Left renal pelvis (tissue), 4 donors: Measurements from ENCODE around the gene ARSB. TPM values are rescaled to one million over a fixed set of nuclear protein-coding genes. Genes with fewer than 3 reads are reported as not detected.
"Not testable (repeated sequence)": the region's sequence is repeated elsewhere in the genome, so short reads cannot be mapped to it uniquely, and the experiment has no call there.

Source experiments
- DNase-seq, 4 donors: peaks; one replicate each; pipeline ENCODE4 v3.0.0-alpha.2; 2013; ENCODE audit warnings: low read depth in 4 of 4, low spot score in 3 of 4
- polyA plus RNA-seq, 4 donors: library from polyadenylated mRNA; unstranded; fragments of 120-200 nt; gene quantifications; one replicate each; pipeline ENCODE4 v1.2.1, GENCODE V29; 2013; ENCODE audit not compliant: insufficient read length in 4 of 4

The ARSB gene
- polyA plus RNA-seq, 4 donors, result 16.3 to 22.8 (median 20.1) TPM

DNA sequence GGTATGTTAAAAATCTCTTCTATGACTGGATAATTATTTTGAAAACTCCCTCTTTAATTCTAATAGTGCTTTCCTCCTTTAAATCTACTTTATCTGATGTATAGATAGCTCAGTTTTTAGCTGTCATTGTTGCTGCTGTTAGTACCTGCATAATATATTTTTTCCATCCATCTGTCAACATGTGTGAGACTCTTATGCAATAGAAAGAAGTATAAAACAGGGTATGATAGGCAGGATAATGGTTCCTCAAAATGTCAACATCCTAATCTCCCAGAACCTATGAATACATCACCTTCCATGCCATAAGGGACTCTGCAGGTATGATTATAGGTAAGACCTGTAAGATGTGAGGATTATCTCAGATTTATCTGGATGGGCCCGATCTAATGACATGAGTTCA lies 199.7 kb downstream of the ARSB start:
- DNase-seq, result no peak

DNA sequence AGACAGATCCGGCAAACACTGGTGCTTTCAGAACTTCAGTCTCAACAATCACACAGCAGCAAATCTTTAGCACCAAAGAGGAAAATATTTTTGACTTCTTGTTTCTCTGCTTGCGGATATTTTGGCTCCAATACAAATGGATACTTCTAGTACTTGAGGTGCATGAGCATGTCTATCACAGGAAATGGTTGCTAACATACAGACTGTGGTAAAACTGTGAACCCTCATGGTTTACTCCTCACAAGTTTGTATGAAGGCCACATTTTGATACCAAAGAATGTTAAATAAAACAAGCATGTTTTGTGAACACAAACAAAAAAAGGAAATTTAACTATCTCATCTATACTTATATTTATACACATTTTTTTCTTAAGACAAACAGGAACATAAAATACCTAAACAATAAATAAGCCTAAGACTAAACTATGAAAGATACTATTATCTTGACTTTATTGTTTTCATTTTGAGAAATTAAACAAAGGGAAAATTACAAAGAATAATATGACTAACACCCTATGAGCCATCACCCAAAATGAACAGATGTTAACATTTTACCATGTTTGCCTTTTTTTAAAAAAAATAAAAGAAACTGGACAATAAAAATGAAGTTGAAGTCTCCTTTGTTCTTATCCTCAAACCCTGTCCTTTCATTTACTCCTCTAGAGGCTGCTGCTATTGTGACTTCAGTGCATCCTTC lies 201.5 kb downstream of the ARSB start:
- DNase-seq, result no peak

DNA sequence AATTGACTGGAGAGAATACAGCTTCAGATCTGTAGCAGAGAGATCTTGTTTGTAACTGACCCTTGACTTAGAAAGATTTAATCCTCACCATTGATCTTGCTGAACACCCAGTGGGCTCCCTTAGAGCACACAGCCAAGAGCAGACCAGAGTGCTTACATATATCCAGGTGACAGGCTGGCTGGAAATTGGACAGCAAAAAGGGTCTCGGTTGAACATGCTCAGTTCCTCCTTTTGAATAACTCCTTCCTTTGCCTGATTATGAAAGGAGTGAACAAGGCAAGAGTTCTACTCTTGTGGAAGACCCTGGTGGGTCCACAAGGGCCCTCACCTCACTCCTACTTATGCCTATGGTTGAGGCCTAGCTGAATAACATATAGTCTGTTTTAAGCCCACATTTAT lies 202.4 kb downstream of the ARSB start:
- DNase-seq, result no peak

DNA sequence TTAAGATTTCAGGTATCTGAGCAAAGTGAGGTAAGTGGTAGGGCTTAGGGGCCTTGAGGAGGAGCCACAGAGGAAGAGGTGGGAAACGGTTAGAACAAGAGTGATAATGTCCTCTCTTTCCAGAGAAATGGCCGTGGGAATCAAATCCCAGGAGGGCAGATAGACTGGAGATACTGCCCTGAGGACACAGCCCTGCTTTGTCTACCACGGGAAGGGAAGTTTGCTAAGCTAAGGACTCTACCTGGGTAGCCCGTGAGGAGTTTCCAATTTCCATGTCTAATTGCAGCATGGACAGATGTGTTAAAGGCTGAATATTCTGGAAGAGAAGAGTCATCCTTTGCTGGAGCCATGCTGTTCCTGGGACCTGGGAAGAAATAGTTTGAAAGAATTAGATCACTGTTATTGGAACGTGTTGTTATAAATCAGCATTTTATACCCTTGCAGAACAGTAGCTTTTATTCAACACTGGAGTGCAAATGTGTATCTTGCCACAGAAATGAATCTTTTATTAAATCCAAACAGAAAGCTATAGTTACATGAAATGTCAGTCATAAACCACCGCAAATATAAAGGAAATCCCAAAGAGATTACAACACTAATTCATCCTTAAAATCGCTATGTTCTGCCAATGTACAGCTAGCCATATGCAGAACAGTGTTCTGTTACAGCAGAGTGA lies 203.4 kb downstream of the ARSB start:
- no peak for DNase-seq

DNA sequence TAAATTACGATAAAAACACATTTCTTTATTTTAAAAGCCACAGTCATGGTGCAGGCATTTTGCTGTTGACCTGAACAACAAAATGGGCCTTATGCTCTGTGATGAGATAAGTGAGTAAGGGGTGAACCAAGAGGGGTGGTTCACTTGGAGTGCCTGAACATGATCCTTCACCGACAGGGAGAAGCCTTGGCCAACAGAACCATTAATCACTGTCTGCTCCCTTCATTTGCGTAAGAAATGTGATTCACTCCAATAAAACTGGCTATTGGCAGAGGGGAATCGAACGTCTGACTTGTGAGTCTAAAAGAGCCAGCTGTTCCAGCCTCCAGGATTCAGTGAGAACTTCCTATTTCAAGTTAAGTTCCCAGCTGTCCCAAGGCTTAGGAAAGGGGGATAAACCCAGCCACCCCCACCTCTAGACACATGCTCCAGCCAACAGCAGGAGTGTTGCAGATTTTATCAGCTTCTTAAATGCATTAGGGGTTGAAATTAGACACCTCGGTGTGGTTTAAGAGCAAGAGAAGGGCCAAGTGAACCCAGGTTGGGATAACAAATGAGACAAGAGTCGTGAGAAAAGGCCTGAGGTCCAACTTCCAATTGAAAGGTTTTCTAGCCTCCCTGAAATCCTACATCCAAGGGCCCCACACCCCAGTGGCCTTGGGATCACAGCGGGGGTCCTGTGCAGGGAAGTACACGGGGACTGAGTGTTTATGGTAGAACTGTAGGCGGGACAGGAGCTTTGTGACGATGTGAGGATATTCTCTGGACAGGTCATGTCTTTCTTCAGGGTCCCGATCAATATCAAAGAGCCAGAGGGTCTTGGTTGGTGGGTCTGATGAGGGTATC lies 205.1 kb downstream of the ARSB start:
- no peak for DNase-seq

DNA sequence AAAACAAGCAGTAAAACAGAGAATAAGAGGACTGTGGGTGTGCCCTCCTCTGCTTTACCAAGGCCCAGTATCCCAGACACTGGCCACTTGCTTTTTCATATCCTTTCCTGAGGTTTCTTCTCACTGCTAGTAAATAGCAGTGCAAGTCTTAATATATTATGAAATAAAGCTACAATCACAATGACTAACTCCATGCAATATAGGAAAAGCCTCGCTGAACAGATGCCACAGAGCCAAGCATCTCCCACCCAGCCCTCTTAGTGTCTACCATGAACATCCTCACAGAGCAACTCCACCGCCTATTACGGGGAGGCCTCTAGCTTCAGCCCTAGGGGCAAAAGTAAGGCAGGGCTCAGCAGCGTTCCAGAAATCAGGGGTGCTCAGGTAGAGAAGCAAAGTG lies 205.8 kb downstream of the ARSB start:
- DNase-seq, result no peak

DNA sequence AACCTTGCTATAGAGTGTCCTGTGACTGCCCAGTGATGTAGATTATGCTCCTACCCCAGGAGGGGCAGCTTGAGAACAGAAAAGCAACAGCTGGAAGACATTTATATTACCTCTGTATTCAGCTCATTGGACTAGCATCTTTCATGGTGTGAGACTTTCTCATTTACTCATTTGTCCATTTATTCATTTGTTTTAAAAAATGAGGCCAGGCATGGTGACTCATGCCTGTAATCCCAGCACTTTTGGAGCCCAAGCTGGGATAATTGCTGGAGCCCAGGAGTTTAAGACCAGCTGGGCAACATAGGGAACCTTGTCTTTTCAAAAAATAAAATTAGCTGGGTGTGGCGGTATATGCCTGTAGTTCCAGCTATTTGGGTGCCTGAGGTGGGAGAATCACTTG lies 206.6 kb downstream of the ARSB start:
- no peak for DNase-seq

DNA sequence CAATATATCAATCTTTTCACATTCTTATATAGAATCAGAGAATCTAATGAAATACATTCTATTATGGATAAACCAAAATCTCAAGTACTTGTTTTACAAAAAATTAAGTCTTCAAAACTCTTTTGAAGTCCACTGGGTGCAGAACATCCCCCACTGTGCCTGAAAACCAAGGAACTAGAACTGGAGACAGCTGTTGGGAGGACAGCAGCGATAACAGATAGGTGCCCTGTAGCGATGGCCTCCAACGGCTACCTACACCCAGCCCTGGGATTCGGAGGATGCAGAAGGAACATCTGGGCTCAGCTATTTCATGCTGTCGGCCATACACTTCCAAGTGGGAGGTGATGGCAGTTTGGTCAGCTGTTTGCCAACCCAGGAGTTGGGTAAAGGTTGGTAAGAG lies 207.2 kb downstream of the ARSB start:
- DNase-seq, result no peak

DNA sequence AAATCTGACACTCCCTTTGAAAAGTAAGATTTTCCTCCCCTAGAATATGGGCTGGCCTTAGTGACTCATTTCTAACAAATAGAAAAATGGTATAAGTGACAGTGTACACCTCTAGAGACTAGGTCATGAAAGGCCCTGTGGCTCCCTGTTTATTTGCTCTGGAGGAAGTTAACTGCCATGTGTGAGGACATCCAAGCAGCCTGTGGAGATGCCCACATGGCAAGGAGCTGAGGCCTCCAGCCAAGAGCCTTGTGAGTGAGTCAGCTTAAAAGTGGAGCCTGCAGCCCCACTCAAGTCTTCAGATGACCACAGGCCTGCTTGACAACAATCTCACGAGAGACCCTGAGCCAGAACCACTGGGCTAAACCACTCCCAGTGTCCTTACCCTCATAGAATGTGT lies 208.5 kb downstream of the ARSB start:
- DNase-seq, result no peak

DNA sequence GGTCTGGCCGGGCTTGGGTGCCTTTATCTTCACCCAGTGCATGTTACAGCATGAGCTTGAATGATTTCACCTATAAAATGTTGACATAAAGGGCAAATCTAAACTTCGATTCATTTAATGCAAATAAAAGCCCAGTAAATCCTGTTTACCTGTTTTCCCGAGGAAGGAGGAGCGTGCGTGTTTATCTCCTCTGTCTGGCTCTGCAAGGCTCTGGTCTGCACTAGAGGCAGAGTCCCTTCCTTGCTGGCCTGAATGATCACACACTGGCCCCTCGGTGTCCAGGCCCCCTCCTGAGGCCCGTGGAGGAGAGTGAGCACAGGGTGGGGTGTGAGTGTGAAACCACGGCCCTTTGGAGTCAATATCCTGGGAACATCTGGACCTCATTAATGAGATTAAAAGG lies 211.5 kb downstream of the ARSB start:
- DNase-seq, result no peak

DNA sequence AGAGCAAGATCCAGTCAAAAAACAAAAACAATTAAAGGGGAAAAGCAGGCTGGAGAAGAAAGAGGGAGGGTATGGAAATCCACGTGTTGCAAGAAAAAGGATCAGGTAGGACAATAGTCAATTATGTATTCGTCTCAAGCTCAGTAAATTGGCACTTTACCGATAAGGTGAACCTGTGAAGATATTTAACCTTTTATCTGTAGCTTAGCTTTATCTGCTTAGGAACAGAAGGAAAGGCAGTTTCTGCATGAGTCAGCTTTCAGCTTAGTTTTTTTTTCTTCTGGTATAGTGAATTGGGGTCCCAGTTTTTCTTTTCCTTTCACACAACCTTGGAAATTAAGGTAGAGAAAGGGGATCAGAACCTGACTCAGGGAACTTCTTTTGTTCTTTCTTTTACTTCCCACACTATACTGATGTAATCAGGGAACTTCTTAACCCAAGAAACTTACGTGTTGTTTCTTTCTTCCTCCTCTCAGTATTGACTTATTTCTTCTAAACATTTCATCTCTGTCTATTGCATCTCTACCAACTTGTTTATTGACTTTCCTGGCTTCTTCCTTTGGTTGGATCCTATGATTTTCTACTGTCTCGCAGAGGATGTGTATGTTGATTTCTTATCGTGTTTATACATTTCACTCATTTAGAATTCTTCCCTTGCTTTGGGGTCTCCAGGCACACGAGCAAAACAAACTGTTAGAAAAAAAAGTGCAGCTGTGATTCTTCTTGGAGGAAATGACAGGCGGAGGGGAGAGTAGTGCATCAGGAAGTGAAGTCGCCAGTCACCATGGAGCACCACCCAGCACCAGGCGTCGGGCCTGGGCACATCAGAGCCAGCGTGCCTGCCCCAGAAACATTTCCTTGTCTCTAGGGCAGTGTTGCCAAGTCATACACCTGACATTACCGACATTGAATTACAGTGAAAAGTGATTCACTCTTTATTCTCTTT lies 213.6 kb downstream of the ARSB start:
- no peak for DNase-seq

DNA sequence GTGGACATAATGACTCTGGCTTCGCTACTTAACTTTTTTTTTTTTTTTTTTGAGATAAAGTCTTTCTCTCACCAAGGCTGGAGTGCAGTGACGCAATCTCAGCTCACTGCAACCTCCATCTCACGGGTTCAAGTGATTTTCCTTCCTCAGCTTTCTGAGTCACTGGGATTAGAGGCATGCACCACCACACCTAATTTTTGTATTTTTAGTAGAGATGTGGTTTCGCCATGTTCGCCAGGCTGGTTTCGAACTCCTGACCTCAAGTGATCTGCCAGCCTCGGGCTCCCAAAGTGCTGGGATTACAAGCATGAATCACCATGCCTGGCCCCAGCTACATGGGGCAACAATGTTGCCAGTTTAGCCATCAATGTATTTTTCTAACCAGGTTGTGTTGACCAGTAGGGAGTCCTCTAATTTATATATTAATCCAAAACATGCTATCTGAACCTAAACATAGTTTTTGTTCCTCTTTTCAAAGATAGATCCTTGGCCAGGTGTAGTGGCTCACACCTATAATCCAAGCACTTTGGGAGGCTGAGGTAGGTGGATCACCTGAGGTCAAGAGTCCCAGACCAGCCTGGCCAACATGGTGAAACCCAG lies 216.2 kb downstream of the ARSB start:
- no peak for DNase-seq

DNA sequence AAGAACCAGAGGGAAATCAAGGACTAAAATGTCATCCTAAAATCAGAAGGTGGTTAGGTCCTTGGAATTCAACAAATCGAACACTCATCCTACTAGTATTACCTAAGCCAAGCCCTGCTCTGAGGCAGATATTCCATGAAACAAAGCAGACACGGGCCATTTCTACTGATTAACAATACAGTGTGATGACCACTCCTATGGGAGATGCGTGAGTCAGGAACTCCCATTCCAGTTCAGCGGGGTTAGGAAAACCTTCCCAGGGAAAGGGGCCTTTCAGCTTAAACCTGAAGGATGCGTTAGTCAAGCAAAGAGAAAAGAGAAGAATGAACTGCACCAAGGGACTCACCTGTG lies 218.7 kb downstream of the ARSB start:
- DNase-seq, result no peak

DNA sequence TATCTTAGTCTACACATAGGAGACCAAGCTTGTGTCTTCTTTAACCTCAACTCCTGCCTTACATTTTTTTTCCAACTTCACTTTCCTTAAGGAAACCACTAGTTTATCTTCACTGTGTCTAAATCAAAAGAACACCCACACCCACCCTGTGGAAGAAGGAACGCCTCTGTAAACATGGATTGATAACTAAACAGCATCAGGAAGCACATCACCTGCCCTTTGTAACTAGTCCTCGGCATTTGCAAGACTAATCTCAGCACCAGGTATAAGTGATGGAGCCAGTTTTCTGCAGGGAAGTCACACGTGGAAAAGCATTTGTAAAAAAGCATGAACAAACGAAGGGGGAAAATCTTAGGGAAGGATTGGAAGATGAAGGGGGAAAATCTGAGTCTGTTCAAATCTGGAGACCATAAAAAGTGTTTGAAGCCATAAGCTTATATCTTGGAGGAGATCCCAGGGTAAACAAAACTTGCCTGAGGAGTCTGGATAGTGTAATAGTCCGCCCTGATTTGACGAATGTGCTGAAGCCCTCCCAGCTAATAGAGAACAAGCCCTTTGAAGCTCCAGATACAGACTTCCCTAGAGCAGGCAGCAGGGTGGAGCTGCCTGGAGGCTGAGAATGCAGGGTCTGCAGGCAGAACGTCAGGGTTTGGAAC lies 219.2 kb downstream of the ARSB start:
- DNase-seq, result no peak

DNA sequence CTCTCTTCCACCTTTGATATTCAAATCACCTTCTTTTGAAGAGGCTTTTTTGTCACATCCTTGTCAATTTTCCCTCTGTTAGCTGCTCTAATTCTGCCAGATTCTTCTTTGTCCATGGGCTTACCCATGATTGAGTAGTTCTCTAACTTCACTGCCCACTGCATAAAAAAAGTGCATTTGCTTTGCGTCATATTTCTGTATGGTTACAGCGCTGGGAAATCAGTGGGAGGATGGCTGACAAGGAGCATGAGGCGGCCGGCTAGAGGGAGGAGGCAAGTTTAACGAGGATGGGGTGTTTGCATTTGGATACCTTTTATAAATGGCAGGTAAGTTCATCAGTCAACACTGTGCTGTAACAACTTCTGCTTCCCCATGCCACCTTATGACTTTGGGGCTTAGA lies 220.0 kb downstream of the ARSB start:
- no peak for DNase-seq

DNA sequence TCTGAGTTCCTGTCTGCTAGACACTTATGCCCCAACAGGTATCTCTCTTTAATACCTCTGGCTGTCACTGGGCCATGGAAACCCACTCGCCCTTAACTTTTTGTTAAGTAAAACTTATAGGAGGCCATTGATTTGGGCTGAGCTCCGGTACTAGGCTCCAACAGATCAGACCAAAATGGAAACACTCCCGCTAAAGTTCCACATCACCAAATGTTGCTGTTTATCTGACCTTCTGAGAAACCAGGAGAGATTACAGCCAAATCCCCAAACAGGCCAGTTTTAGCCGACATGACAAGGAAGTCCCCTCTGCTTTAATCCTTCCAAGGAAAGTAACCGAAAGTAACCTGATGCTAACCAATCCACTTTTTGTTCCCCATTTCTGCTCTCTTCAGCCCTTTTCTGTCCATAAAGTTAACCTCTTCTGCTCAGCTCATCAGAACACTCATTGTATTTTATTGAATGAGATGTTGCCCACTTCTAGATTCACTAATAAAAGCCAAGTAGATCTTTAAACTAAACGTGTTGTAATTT lies 221.4 kb downstream of the ARSB start:
- no peak for DNase-seq

DNA sequence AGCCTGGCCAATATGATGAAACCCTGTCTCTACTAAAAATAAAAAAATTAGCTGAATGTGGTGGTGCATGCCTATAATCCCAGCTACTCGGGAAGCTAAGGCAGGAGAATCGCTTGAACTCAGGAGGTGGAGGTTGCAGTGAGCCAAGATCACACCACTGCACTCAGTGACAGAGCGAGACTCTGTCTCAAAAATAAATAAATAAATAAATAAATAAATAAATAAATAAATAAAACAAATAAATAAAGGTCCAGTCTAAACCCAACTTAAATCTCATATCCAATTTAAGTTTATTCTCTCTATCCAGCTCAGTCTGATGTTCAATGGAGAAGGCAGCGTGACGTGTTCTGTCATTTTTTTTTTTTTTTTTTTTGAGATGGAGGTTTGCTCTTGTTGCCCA lies 222.4 kb downstream of the ARSB start:
- DNase-seq, result not testable (repeated sequence)

DNA sequence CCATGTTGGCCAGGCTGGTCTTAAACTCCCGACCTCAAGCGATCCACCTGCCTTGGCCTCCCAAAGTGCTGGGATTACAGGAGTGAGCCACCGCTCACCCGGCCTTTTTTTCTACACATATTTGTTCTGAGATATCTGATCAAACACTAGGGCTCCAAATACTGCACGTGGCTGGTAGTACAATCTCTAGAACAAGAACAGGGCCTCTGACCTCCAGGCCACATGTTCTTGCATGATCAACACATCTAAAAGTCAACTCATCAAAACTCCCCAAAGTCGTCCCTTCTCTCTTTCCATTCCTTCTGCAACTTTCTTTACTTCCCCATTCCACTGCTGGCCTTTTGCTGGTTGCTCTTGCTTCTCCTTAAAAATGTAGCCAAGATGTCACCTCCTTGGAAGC lies 223.3 kb downstream of the ARSB start:
- DNase-seq, result no peak

DNA sequence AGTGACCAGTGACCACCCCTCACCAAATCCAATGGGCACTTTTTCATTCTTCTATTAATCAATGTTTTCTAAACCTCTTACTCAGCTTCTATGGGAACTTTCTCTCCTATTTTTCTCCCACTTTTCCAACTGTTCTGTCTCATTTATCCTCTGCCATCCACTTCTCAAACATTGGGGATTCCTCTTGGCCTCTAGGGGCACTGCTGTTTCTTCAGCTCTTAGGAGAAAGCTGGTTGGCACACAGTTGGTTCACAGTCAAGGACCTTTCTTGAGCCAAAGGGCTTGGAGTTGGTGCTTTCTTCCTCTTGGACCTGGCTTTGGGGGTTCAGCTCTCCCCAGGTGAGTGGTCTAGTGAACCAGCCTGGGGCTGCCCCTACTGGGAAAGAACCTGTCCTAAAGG lies 224.3 kb downstream of the ARSB start:
- DNase-seq, result no peak

DNA sequence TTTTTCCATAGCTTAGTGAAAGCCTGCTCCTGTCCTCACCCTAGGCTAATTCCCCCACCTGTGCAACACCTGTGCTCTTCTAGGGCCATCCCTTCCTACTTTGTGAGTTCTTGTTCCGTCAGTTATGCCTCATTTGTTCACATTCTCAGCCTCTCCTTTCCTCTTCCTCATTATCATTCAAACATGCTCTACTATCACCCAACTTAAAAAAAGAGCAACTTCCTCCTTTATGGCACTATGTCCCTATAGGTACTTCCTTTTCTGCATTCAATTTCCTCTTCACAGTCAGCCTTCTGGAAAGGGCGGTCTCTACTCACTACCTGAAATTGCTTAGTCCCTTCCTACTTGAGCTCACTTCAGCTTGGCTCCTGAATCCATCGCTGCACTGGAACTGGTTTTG lies 224.7 kb downstream of the ARSB start:
- no peak for DNase-seq
